Measurements from ENCODE around the gene BARX1.

Gene BARX1

GRCh38 chr9:93931905-93932304, 23.2 kb downstream of the BARX1 start:
- Histone ChIP-seq H3K4me2 (ENCODE audit: low read depth, low read length) (no peak overlapping the region), H3K27ac (ENCODE audit: low read length) (no peak overlapping the region), H3K4me3 (ENCODE audit: low read length) (no peak overlapping the region), H3K79me2 (ENCODE audit: low read length) (no peaks in the 10 kb centered on the region), H3K9ac (ENCODE audit: low read length) (no peak overlapping the region), H2AFZ (ENCODE audit: low read length) (no peak overlapping the region), H3K36me3 (replicated peaks; ENCODE audit: insufficient read depth, low read length) (no peaks in the 10 kb centered on the region), H3K9me2 (replicated peaks; ENCODE audit: insufficient read depth, low read length) (no peaks in the 10 kb centered on the region), H3F3A (ENCODE audit: insufficient read depth, low read length) (no peaks in the 10 kb centered on the region), H3K4me1 (ENCODE audit: low read length) (no peaks in the 10 kb centered on the region), H3K27me3 (replicated peaks; ENCODE audit: insufficient read depth, low read length) (peaks cover 7% of the 10 kb centered on the region; the same call in 1 of the 2 replicates), H4K20me1 (ENCODE audit: insufficient read depth, low read length) (no peaks in the 10 kb centered on the region), H3K9me3 (replicated peaks; ENCODE audit: insufficient read depth, low read length) (no peaks in the 10 kb centered on the region)
- no peak for TF ChIP-seq CTCF (IDR thresholded peaks at IDR 0.05; ENCODE audit: low read length)
- no peak for TF ChIP-seq EZH2 (optimal IDR thresholded peaks at IDR 0.05; ENCODE audit: low read depth, low read length)
- no peak for TF ChIP-seq EZH2phosphoT487 (IDR thresholded peaks at IDR 0.05; ENCODE audit: low read length)
- DNase-seq = no peak

GRCh38 chr9:93930070-93930469, 25.1 kb downstream of the BARX1 start:
- Histone ChIP-seq H3K27ac (ENCODE audit: low read length) (no peak overlapping the region), H3K36me3 (replicated peaks; ENCODE audit: insufficient read depth, low read length) (no peaks in the 10 kb centered on the region), H3K9me2 (replicated peaks; ENCODE audit: insufficient read depth, low read length) (no peaks in the 10 kb centered on the region), H3K4me3 (ENCODE audit: low read length) (no peak overlapping the region), H3K27me3 (replicated peaks; ENCODE audit: insufficient read depth, low read length) (peaks cover 7% of the 10 kb centered on the region; the same call in 1 of the 2 replicates), H4K20me1 (ENCODE audit: insufficient read depth, low read length) (no peaks in the 10 kb centered on the region), H3K4me2 (ENCODE audit: low read depth, low read length) (no peak overlapping the region), H3K9ac (ENCODE audit: low read length) (no peak overlapping the region), H3K79me2 (ENCODE audit: low read length) (no peaks in the 10 kb centered on the region), H3F3A (ENCODE audit: insufficient read depth, low read length) (no peaks in the 10 kb centered on the region), H3K4me1 (ENCODE audit: low read length) (no peaks in the 10 kb centered on the region), H2AFZ (ENCODE audit: low read length) (no peak overlapping the region), H3K9me3 (replicated peaks; ENCODE audit: insufficient read depth, low read length) (no peaks in the 10 kb centered on the region)
- no peak for DNase-seq
- no peak for TF ChIP-seq EZH2 (optimal IDR thresholded peaks at IDR 0.05; ENCODE audit: low read depth, low read length)
- TF ChIP-seq EZH2phosphoT487 (IDR thresholded peaks at IDR 0.05; ENCODE audit: low read length) = no peak
- TF ChIP-seq CTCF (IDR thresholded peaks at IDR 0.05; ENCODE audit: low read length) = no peak

GRCh38 chr9:93929231-93929630, 25.9 kb downstream of the BARX1 start:
- no peaks in the 10 kb centered on the region for H4K20me1 ChIP-seq (ENCODE audit: insufficient read depth, low read length)
- H3K9me3 ChIP-seq (replicated peaks; ENCODE audit: insufficient read depth, low read length) = no peaks in the 10 kb centered on the region
- no peaks in the 10 kb centered on the region for H3K9me2 ChIP-seq (replicated peaks; ENCODE audit: insufficient read depth, low read length)
- H3K27me3 ChIP-seq (replicated peaks; ENCODE audit: insufficient read depth, low read length) = peaks cover 7% of the 10 kb centered on the region; the same call in 1 of the 2 replicates
- H3K36me3 ChIP-seq (replicated peaks; ENCODE audit: insufficient read depth, low read length) = no peaks in the 10 kb centered on the region
- TF ChIP-seq EZH2 (optimal IDR thresholded peaks at IDR 0.05; ENCODE audit: low read depth, low read length) (no peak), EZH2phosphoT487 (IDR thresholded peaks at IDR 0.05; ENCODE audit: low read length) (no peak), CTCF (IDR thresholded peaks at IDR 0.05; ENCODE audit: low read length) (no peak)
- H3K9ac ChIP-seq (ENCODE audit: low read length) = no peak overlapping the region
- H2AFZ ChIP-seq (ENCODE audit: low read length) = no peak overlapping the region
- H3K4me1 ChIP-seq (ENCODE audit: low read length) = no peaks in the 10 kb centered on the region
- no peak overlapping the region for H3K4me2 ChIP-seq (ENCODE audit: low read depth, low read length)
- no peaks in the 10 kb centered on the region for H3F3A ChIP-seq (ENCODE audit: insufficient read depth, low read length)
- no peaks in the 10 kb centered on the region for H3K79me2 ChIP-seq (ENCODE audit: low read length)
- H3K27ac ChIP-seq (ENCODE audit: low read length) = no peak overlapping the region
- DNase-seq = no peak
- no peak overlapping the region for H3K4me3 ChIP-seq (ENCODE audit: low read length)
